Measurements from ENCODE around the gene PALM. TPM values are rescaled to one million over a fixed set of nuclear protein-coding genes. Genes with fewer than 3 reads are reported as not detected.

The PALM gene
- total and polyA plus RNA-seq, 4 donors = 0.92 to 5.1 (median 4.3) TPM

- Histone ChIP-seq H3K4me1 (ENCODE audit: control insufficient read depth in 4 of 4, insufficient read depth in 4 of 4, low read length in 3 of 4) (peaks cover 2 to 28% (median 10%) of the 10 kb centered on the region in 4 donors), H3K36me3 (ENCODE audit: control insufficient read depth in 4 of 4, insufficient read depth in 3 of 4, low read depth in 1 of 4, low read length in 3 of 4) (no peaks in the 10 kb centered on the region), H3K4me3 (ENCODE audit: low read depth in 1 of 3, low read length in 3 of 3) (peak within 1 kb of the TSS in 1 of 3 donors; percentile 45), H3K27ac (ENCODE audit: low read depth in 1 of 2, low read length in 2 of 2) (peak within 1 kb of the TSS; percentile 18 to 51), H3K9ac (ENCODE audit: low read depth in 1 of 2, low read length in 2 of 2) (no peak within 1 kb of the TSS), H3K9me3 (ENCODE audit: control insufficient read depth in 4 of 4, low read length in 3 of 4) (no peaks in the 10 kb centered on the region), H3K27me3 (ENCODE audit: control insufficient read depth in 4 of 4, insufficient read depth in 4 of 4, low read length in 3 of 4) (peaks cover 0 to 2% (median 0%) of the 10 kb centered on the region in 4 donors)
- DNase-seq (ENCODE audit: low spot score) = no peak
- no peak for TF ChIP-seq CTCF (IDR thresholded peaks at IDR 0.05; ENCODE audit: low read depth, low read length, missing input control)
- no peak for TF ChIP-seq SP1 (IDR thresholded peaks at IDR 0.05)
- TF ChIP-seq HNF4G (IDR thresholded peaks at IDR 0.05) = no peak
- no peak for TF ChIP-seq RXRA (IDR thresholded peaks at IDR 0.05)
- no peak for TF ChIP-seq GABPA (IDR thresholded peaks at IDR 0.05 in 1 of 2, conservative IDR thresholded peaks at IDR 0.05 in 1 of 2)
- TF ChIP-seq TAF1 (conservative IDR thresholded peaks at IDR 0.05) = no peak
- TF ChIP-seq FOXA1 (IDR thresholded peaks at IDR 0.05) = no peak
- no peak for TF ChIP-seq RAD21 (IDR thresholded peaks at IDR 0.05)
- 8% methylated on average over 63 of the region's 63 CpGs for WGBS
These were observed 32.2 kb upstream of the PALM start, which contains the start of gene FSTL3 for GRCh38 chr19:676339-677105. TSS of gene FSTL3 (plus strand) at chr19:676392. CDS start at chr19:676424, 32 bp downstream.

DNA sequence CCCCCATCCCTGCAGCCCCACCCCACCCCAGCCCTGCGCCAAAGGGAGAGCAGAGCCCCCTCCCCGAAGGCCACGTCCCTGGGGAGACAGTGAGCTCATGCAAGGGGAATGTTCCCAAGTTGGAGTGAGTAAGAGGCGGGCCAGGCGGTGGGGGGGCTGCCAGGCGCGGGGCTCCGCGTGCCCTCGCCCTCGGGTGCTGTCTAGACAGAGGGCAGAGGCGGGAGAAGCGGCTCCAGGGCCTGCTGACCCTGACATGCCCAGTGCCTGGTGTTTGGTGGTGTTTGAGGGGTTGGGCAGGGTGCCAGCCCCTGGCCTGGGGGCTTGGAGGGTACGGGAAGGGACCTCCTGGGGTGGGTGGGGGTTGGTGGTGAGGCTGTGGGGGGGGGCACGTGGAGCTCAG is 31.5 kb upstream of the PALM start:
- no peak for DNase-seq (ENCODE audit: low spot score)
- H3K9me3 ChIP-seq (ENCODE audit: control insufficient read depth in 4 of 4, low read length in 3 of 4) = no peaks in the 10 kb centered on the region
- H3K27me3 ChIP-seq (ENCODE audit: control insufficient read depth in 4 of 4, insufficient read depth in 4 of 4, low read length in 3 of 4) = peaks cover 0 to 2% (median 0%) of the 10 kb centered on the region in 4 donors
- H3K4me3 ChIP-seq (ENCODE audit: low read depth in 1 of 3, low read length in 3 of 3) = peak overlapping the region in 1 of 3 donors; percentile 45
- no peak for TF ChIP-seq NR2F2 (IDR thresholded peaks at IDR 0.05)
- no peak for TF ChIP-seq EGR1 (IDR thresholded peaks at IDR 0.05; ENCODE audit: low read depth in 2 of 2)
- TF ChIP-seq HNF4A (conservative IDR thresholded peaks at IDR 0.05) = no peak
- H3K9ac ChIP-seq (ENCODE audit: low read depth in 1 of 2, low read length in 2 of 2) = no peak overlapping the region
- 21% methylated on average over 15 of the region's 15 CpGs for WGBS
- H3K27ac ChIP-seq (ENCODE audit: low read depth in 1 of 2, low read length in 2 of 2) = peak overlapping the region; percentile 32 to 61
- no peaks in the 10 kb centered on the region for H3K36me3 ChIP-seq (ENCODE audit: control insufficient read depth in 4 of 4, insufficient read depth in 3 of 4, low read depth in 1 of 4, low read length in 3 of 4)
- peaks cover 2 to 28% (median 10%) of the 10 kb centered on the region in 4 donors for H3K4me1 ChIP-seq (ENCODE audit: control insufficient read depth in 4 of 4, insufficient read depth in 4 of 4, low read length in 3 of 4)

DNA sequence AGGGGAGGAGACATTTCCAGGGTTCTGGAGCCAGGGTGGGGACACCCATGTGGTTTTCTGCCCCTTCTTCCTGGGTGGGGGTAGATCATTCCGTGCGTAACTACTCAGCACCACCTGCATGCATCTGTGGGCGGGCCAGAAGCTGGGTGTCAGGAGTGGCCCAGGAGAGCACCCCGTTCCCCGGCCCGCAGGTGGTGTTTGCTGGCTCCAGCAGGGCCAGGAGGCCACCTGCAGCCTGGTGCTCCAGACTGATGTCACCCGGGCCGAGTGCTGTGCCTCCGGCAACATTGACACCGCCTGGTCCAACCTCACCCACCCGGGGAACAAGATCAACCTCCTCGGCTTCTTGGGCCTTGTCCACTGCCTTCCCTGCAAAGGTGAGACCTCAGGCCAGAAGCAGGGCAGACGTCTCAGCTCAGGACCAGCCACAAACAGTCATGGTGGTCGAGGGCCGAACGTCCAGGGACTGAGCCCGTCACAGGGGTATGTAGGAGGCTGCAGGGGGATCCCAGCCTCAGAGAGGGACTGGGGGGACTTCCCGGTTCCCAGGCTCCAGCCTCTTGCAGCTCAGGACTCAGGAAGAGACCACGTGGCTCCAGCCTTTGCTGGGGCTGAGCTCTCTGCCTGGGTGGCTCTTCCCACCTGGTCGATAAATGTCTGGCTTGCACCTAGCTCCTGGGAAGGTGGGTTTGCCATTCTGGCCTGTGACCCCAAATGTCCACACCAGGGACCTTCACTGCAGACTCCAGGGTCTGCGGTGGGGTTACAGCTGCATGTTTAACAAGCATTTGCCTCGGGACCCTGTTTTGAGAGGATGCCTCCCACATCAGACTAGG is 30.9 kb upstream of the PALM start:
- WGBS = 59% methylated on average over 22 of the region's 22 CpGs
- Histone ChIP-seq H3K4me1 (ENCODE audit: control insufficient read depth in 4 of 4, insufficient read depth in 4 of 4, low read length in 3 of 4) (peaks cover 2 to 28% (median 10%) of the 10 kb centered on the region in 4 donors), H3K27ac (ENCODE audit: low read depth in 1 of 2, low read length in 2 of 2) (peak overlapping the region; percentile 32 to 61), H3K27me3 (ENCODE audit: control insufficient read depth in 4 of 4, insufficient read depth in 4 of 4, low read length in 3 of 4) (peaks cover 0 to 2% (median 0%) of the 10 kb centered on the region in 4 donors), H3K4me3 (ENCODE audit: low read depth in 1 of 3, low read length in 3 of 3) (peak overlapping the region in 1 of 3 donors; percentile 45), H3K9ac (ENCODE audit: low read depth in 1 of 2, low read length in 2 of 2) (no peak overlapping the region), H3K36me3 (ENCODE audit: control insufficient read depth in 4 of 4, insufficient read depth in 3 of 4, low read depth in 1 of 4, low read length in 3 of 4) (no peaks in the 10 kb centered on the region), H3K9me3 (ENCODE audit: control insufficient read depth in 4 of 4, low read length in 3 of 4) (no peaks in the 10 kb centered on the region)
- TF ChIP-seq RAD21 (IDR thresholded peaks at IDR 0.05) (no peak), FOXA2 (IDR thresholded peaks at IDR 0.05) (no peak)
- DNase-seq (ENCODE audit: low spot score) = no peak
